Osteocyte (in vitro differentiated cells): ENCODE measurements around the gene CHD5. TPM values are rescaled to one million over a fixed set of nuclear protein-coding genes. Genes with fewer than 3 reads are reported as not detected.

Experiments used
- DNase-seq: peaks from one replicate; pipeline ENCODE4 v3.0.0; 2021; ENCODE audit warnings: mixed read lengths; ENCODE audit not compliant: unreplicated experiment; ENCODE audit errors: extremely low spot score
- H3K27ac Mint-ChIP-seq: one replicate; pipeline ENCODE4 v1.8.0; 2021; ENCODE audit warnings: mild to moderate bottlenecking, mixed read lengths; ENCODE audit not compliant: unreplicated experiment
- H3K27me3 Mint-ChIP-seq: one replicate; pipeline ENCODE4 v1.8.0; 2021; ENCODE audit warnings: mixed read lengths; ENCODE audit not compliant: unreplicated experiment
- H3K36me3 Mint-ChIP-seq: one replicate; pipeline ENCODE4 v1.8.0; 2021; ENCODE audit warnings: mixed read lengths; ENCODE audit not compliant: unreplicated experiment
- H3K4me1 Mint-ChIP-seq: one replicate; pipeline ENCODE4 v1.8.0; 2021; ENCODE audit warnings: mixed read lengths; ENCODE audit not compliant: unreplicated experiment
- H3K4me3 Mint-ChIP-seq: one replicate; pipeline ENCODE4 v1.8.0; 2021; ENCODE audit warnings: mild to moderate bottlenecking, moderate library complexity, mixed read lengths; ENCODE audit not compliant: unreplicated experiment
- H3K9me3 Mint-ChIP-seq: one replicate; pipeline ENCODE4 v1.8.0; 2021; ENCODE audit warnings: mixed read lengths; ENCODE audit not compliant: unreplicated experiment
- total RNA-seq: library from RNA; stranded (reverse); gene quantifications from 2 replicates; pipeline ENCODE4 v1.2.1, GENCODE V29; 2021
- TF ChIP-seq, protein P1 (sequence below): fragments of 200-600 bp; sonication (generic); IDR thresholded peaks from 2 replicates; pipeline ENCODE4 v1.5.0; 2021; ENCODE audit warnings: antibody characterized with exemption, mild to moderate bottlenecking, moderate library complexity

The CHD5 gene
- total RNA-seq, 1 donor from 2014 or later, result 0.43 TPM

DNA sequence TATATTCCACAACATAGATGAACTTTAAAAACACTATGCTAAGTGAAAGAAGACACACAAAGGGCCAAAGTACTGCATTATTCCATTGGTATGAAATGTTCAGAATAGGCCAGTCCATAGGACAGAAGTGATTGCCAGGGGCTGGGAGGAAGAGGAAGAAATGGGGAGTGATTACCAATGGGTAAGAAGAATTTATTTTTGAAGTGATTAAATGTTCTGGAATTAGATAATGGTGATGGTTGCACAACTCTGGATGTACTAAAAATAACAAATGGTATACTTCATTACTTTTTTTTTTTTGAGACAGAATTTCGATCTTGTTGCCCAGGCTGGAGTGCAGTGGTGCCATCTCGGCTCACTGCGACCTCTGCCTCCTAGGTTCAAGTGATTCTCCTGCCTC is 61.7 kb downstream of the CHD5 start:
- DNase-seq, result no peak

DNA sequence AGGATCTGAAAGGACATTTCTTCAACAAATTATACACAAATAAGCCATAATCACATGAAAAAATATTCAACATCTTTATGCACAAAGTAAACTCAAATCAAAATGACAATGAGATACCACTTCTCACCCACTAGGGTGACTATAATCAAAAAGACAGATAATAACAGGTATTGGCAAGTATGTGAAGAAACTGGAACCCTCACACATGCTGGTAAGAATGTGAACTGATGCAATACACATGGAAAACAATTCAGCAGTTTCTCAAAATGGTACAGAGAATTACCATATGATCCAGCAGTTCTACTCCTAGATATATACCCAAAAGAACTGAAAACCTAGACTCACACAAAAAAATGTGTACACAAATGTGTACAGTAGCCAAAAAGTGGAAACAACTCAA is 62.5 kb downstream of the CHD5 start:
- H3K4me3 Mint-ChIP-seq, result no peak overlapping the region
- H3K27me3 Mint-ChIP-seq, result no peaks in the 10 kb centered on the region
- H3K36me3 Mint-ChIP-seq, result no peaks in the 10 kb centered on the region
- DNase-seq, result no peak
- no peak overlapping the region for H3K27ac Mint-ChIP-seq
- TF ChIP-seq, protein P1, sequence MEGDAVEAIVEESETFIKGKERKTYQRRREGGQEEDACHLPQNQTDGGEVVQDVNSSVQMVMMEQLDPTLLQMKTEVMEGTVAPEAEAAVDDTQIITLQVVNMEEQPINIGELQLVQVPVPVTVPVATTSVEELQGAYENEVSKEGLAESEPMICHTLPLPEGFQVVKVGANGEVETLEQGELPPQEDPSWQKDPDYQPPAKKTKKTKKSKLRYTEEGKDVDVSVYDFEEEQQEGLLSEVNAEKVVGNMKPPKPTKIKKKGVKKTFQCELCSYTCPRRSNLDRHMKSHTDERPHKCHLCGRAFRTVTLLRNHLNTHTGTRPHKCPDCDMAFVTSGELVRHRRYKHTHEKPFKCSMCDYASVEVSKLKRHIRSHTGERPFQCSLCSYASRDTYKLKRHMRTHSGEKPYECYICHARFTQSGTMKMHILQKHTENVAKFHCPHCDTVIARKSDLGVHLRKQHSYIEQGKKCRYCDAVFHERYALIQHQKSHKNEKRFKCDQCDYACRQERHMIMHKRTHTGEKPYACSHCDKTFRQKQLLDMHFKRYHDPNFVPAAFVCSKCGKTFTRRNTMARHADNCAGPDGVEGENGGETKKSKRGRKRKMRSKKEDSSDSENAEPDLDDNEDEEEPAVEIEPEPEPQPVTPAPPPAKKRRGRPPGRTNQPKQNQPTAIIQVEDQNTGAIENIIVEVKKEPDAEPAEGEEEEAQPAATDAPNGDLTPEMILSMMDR, result no peak
- peaks cover 9% of the 10 kb centered on the region for H3K4me1 Mint-ChIP-seq
- peaks cover 8% of the 10 kb centered on the region for H3K9me3 Mint-ChIP-seq

More for the DNA sequence above, 61.7 kb downstream of the CHD5 start:
- no peaks in the 10 kb centered on the region for H3K36me3 Mint-ChIP-seq
- peaks cover 9% of the 10 kb centered on the region for H3K4me1 Mint-ChIP-seq
- H3K27me3 Mint-ChIP-seq, result no peaks in the 10 kb centered on the region
- H3K9me3 Mint-ChIP-seq, result peaks cover 8% of the 10 kb centered on the region
- H3K27ac Mint-ChIP-seq, result no peak overlapping the region
- no peak overlapping the region for H3K4me3 Mint-ChIP-seq
- TF ChIP-seq, protein P1, result no peak

DNA sequence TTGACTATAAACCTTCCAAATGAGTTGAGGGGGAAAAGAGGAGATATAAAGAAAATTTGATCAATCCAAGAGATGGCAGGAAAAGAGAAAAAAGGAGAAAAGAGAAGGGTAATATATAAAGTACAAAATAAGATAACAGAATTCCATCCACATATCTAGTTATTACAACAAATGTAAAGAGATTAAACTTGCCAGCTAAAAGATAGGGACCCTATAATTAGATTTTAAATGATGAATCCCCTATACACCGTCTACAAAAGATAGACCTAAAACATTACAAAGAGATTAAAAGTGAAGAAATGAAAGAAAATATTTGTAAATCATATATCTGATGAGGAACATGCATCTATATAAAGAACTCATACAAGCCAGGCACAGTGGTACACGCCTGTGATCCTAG is 63.1 kb downstream of the CHD5 start:
- Mint-ChIP-seq H3K36me3 (no peaks in the 10 kb centered on the region), H3K4me1 (peaks cover 9% of the 10 kb centered on the region), H3K4me3 (no peak overlapping the region), H3K9me3 (peaks cover 8% of the 10 kb centered on the region), H3K27me3 (no peaks in the 10 kb centered on the region), H3K27ac (no peak overlapping the region)
- DNase-seq, result no peak
- TF ChIP-seq, protein P1, result no peak

DNA sequence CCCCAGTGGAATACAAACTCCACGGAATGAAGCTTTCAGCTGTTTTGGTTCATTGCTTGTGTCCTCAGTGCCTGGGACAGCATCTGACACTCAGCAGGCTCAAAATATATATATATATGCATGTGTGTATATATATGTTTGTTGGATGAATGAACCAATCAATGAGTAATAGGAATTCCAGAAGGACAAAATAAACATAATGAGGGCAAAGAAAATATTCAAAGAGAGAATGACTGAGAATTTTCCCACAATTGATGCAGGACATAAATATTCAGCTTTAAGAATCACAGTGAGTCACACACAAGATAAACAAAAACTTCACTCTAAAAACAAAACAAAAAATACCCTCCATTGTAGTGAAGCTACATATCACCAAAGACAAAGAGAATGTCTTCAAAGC is 64.0 kb downstream of the CHD5 start:
- H3K9me3 Mint-ChIP-seq, result peaks cover 8% of the 10 kb centered on the region
- TF ChIP-seq, protein P1, result no peak
- DNase-seq, result no peak
- H3K36me3 Mint-ChIP-seq, result no peaks in the 10 kb centered on the region
- H3K4me3 Mint-ChIP-seq, result no peak overlapping the region
- H3K4me1 Mint-ChIP-seq, result peaks cover 9% of the 10 kb centered on the region
- no peaks in the 10 kb centered on the region for H3K27me3 Mint-ChIP-seq
- H3K27ac Mint-ChIP-seq, result no peak overlapping the region

DNA sequence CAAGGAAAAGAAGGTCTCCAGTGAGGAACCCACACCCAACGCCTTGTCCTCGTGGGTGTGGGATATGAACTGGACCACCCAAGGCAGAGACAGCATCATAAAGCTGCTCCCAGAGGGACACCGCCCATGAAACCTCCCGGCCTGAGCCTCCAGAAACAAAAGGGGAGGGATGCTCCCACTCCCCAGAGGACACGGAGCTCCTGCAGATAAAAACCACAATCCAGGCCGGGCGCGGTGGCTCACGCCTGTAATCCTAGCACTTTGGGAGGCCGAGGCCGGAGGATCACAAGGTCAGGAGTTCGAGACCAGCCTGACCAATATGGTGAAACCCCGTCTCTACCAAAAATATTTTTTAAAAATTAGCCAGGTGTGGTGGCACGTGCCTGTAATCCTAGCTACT is 66.4 kb downstream of the CHD5 start:
- Mint-ChIP-seq H3K27ac (no peak overlapping the region), H3K4me3 (no peak overlapping the region), H3K36me3 (no peaks in the 10 kb centered on the region), H3K9me3 (peaks cover 8% of the 10 kb centered on the region), H3K4me1 (peaks cover 9% of the 10 kb centered on the region), H3K27me3 (no peaks in the 10 kb centered on the region)
- DNase-seq, result no peak
- TF ChIP-seq, protein P1, result no peak
